Astrocyte of the cerebellum (primary cell): ENCODE data around the gene ENTPD6.
"Not testable (repeated sequence)": the region's sequence is repeated elsewhere in the genome, so short reads cannot be mapped to it uniquely, and the experiment has no call there.

Experiments used
- DNase-seq: peaks from one replicate; pipeline ENCODE4 v3.0.0-alpha.2; 2011; ENCODE audit warnings: low read depth
- H3K4me3 ChIP-seq: 2 replicates; pipeline ENCODE4 v1.5.1; 2011; ENCODE audit warnings: mild to moderate bottlenecking, low read depth, low read length, moderate library complexity
- CTCF ChIP-seq: IDR thresholded peaks from 2 replicates; pipeline ENCODE4 v1.5.1; 2012; ENCODE audit warnings: low read length, low read depth, moderate library complexity, mild to moderate bottlenecking; ENCODE audit errors: missing control alignments
- in situ Hi-C: cut with HindIII; loops from 2 replicates; pipeline ENCODE4 v1.10.0; 2017; ENCODE audit warnings: low sequenced_read_pairs

Gene ENTPD6

GRCh38 chr20:25238319-25239037 lies 43.0 kb downstream of the ENTPD6 start:
- DNase-seq: no peak
- in situ Hi-C loops: no loop called here
- TF ChIP-seq CTCF: no peak
- no peak overlapping the region for H3K4me3 ChIP-seq

- no peak for TF ChIP-seq CTCF
- H3K4me3 ChIP-seq: no peak overlapping the region
- in situ Hi-C loops: no loop called here
- no peak for DNase-seq
Observed at GRCh38 chr20:25239387-25240370, 44.2 kb downstream of the ENTPD6 start.

- in situ Hi-C loops: not testable (repeated sequence)
Observed at GRCh38 chr20:25240851-25241658, 45.5 kb downstream of the ENTPD6 start.

GRCh38 chr20:25241659-25241955 lies 46.1 kb downstream of the ENTPD6 start:
- H3K4me3 ChIP-seq, DNase-seq, in situ Hi-C loops: not testable (repeated sequence)

More at GRCh38 chr20:25240851-25241658, 45.5 kb downstream of the ENTPD6 start:
- DNase-seq, H3K4me3 ChIP-seq: not testable (repeated sequence)

- no peak for TF ChIP-seq CTCF
- in situ Hi-C loops: no loop called here
Observed at GRCh38 chr20:25242231-25242630, 46.7 kb downstream of the ENTPD6 start.

GRCh38 chr20:25243416-25243979 lies 48.0 kb downstream of the ENTPD6 start:
- H3K4me3 ChIP-seq: no peak overlapping the region
- in situ Hi-C loops: no loop called here
- TF ChIP-seq CTCF: no peak
- DNase-seq: no peak

More at GRCh38 chr20:25242231-25242630, 46.7 kb downstream of the ENTPD6 start:
- no peak overlapping the region for H3K4me3 ChIP-seq
- no peak for DNase-seq

GRCh38 chr20:25244976-25245375 lies 49.5 kb downstream of the ENTPD6 start:
- no peak overlapping the region for H3K4me3 ChIP-seq
- no peak for DNase-seq
- in situ Hi-C loops: no loop called here
- TF ChIP-seq CTCF: no peak
